ENCODE measurements around the gene SNAP23. TPM values are rescaled to one million over a fixed set of nuclear protein-coding genes. Genes with fewer than 3 reads are reported as not detected.

Gene SNAP23
- total and polyA plus RNA-seq, 2 of the 8 experiments (the other 6 are each of a cell fraction or from before 2014, with no cell fraction given): 58.0 to 72.8 TPM

DNA sequence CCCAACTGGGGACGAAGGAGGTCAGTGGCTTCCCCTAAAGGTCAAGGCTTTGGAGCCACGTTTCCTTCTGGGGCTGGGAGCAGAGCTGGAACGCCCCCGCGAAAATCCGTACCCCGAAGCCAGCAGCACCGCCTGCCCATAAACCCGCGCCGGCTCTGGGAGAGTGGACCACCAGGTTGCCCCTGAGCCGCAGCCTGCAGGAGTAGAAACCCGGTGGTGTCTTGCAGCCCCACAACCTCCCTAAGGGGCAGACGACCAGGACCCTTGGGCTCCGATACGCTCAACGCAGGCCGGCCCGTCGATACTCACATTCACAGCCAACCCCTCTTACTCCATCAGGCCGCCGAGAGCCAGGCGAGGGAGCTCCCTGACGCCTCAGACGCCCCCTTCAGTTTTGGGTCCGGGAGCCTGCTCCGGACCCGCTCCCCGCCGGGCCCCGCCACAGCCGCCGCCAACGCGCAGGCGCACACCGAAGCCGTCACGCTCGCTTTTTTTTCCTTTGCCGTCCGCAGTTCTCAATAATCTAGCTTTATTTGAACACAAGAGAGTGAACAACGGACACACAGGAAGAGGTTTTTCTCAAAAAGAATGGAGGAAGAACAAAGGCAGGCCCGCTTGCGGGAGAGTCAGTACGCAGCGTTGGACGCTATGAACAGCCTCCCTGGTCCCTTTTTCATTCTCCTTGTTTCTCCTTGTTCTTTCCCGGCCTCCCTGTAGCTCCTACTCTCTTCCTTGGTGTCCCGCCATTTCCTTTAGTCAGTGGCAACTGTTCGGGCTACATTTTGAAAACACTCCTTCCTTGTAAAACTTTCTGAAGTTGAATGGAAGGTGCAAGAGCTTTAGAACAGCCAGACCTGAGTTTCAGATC is 4.5 kb upstream of the SNAP23 start, which contains the start of gene ZNF106 (continued):
- TF ChIP-seq TAF1 (IDR thresholded peaks at IDR 0.05; ENCODE audit: low read depth, low read length): peak; percentile 95
- peak; percentile 42; the same call in 1 of the 2 replicates for TF ChIP-seq POU5F1 (IDR thresholded peaks at IDR 0.05; ENCODE audit: low read depth, low read length)
- TF ChIP-seq CTBP2 (IDR thresholded peaks at IDR 0.05; ENCODE audit: borderline replicate concordance, insufficient read depth, insufficient read length, low read length): no peak
- TF ChIP-seq SRF (IDR thresholded peaks at IDR 0.05; ENCODE audit: low read depth, low read length): peak; percentile 67
- TF ChIP-seq KDM4A (IDR thresholded peaks at IDR 0.05; ENCODE audit: low read depth, low read length, severe bottlenecking): peak; percentile 67
- peak; percentile 72; the same call in 1 of the 2 replicates for TF ChIP-seq TBP (IDR thresholded peaks at IDR 0.05; ENCODE audit: low read depth, low read length)
- TF ChIP-seq JUND (IDR thresholded peaks at IDR 0.05; ENCODE audit: low read length): no peak
- TF ChIP-seq ZNF274 (IDR thresholded peaks at IDR 0.05; ENCODE audit: borderline replicate concordance, extremely low read depth, low read length): no peak
- no peak for TF ChIP-seq HDAC6 (IDR thresholded peaks at IDR 0.05; ENCODE audit: low read depth, low read length)
- no peak for TF ChIP-seq SIX5 (IDR thresholded peaks at IDR 0.05; ENCODE audit: low read depth, low read length)
- TF ChIP-seq SUZ12 (IDR thresholded peaks at IDR 0.05; ENCODE audit: low read length): no peak
- TF ChIP-seq BACH1 (IDR thresholded peaks at IDR 0.05; ENCODE audit: low read length): no peak
- no peak for TF ChIP-seq RNF2 (IDR thresholded peaks at IDR 0.05; ENCODE audit: borderline replicate concordance, low read depth, low read length, missing control alignments, poor library complexity, severe bottlenecking)
- peak in 1 of 2 experiments; percentile 9; a peak in 1 of 4 replicates for TF ChIP-seq RAD21 (IDR thresholded peaks at IDR 0.05 in 1 of 2, conservative IDR thresholded peaks at IDR 0.05 in 1 of 2; ENCODE audit: low read depth in 2 of 2, low read length in 2 of 2)
- TF ChIP-seq CHD2 (IDR thresholded peaks at IDR 0.05; ENCODE audit: low read length): no peak
- TF ChIP-seq, protein P1, sequence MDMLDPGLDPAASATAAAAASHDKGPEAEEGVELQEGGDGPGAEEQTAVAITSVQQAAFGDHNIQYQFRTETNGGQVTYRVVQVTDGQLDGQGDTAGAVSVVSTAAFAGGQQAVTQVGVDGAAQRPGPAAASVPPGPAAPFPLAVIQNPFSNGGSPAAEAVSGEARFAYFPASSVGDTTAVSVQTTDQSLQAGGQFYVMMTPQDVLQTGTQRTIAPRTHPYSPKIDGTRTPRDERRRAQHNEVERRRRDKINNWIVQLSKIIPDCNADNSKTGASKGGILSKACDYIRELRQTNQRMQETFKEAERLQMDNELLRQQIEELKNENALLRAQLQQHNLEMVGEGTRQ (IDR thresholded peaks at IDR 0.05; ENCODE audit: low read length): no peak
- TF ChIP-seq EZH2 (IDR thresholded peaks at IDR 0.05; ENCODE audit: low read depth, low read length, severe bottlenecking): no peak
- TF ChIP-seq KDM5A (IDR thresholded peaks at IDR 0.05; ENCODE audit: low read length): peak; percentile 40; the same call in 1 of the 2 replicates
- TF ChIP-seq MAFK (IDR thresholded peaks at IDR 0.05; ENCODE audit: low read depth, low read length): no peak
- TF ChIP-seq CBX5 (IDR thresholded peaks at IDR 0.05; ENCODE audit: low read depth, low read length): no peak
- TF ChIP-seq, protein P2, sequence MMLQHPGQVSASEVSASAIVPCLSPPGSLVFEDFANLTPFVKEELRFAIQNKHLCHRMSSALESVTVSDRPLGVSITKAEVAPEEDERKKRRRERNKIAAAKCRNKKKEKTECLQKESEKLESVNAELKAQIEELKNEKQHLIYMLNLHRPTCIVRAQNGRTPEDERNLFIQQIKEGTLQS (IDR thresholded peaks at IDR 0.05; ENCODE audit: insufficient read depth, low read depth, low read length): peak; percentile 83
- TF ChIP-seq EGR1 (IDR thresholded peaks at IDR 0.05; ENCODE audit: borderline replicate concordance, low read depth, low read length): peak; percentile 68; the same call in 1 of the 2 replicates

All from H1 (cell line).